Measurements from ENCODE around the gene YIF1B.

YIF1B gene

DNA sequence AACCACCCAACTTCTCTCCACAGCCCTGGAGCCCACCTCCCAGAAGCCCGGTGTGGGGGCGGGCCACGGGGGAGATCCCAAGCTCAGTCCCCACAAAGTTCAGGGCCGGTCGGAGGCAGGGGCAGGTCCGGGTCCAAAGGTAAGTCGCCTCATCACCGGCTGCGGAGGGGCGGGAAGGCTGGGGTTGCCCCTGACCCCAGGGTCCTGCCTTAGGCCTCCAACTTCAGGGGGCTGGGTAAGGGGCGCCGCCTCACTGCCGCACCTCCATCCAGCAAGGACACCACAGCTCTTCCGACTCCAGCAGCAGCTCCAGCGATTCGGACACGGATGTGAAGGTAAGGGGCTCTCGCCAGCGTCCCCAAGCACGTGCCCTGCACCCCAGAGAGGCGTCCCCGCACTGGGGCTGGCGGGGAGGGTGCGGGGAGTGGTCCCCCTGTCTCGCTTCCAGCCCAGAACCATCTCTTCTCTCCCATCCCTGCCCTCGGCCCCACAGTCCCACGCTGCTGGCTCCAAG, 11.3 kb downstream of the YIF1B start:
- DNase-seq, result no peak

DNA sequence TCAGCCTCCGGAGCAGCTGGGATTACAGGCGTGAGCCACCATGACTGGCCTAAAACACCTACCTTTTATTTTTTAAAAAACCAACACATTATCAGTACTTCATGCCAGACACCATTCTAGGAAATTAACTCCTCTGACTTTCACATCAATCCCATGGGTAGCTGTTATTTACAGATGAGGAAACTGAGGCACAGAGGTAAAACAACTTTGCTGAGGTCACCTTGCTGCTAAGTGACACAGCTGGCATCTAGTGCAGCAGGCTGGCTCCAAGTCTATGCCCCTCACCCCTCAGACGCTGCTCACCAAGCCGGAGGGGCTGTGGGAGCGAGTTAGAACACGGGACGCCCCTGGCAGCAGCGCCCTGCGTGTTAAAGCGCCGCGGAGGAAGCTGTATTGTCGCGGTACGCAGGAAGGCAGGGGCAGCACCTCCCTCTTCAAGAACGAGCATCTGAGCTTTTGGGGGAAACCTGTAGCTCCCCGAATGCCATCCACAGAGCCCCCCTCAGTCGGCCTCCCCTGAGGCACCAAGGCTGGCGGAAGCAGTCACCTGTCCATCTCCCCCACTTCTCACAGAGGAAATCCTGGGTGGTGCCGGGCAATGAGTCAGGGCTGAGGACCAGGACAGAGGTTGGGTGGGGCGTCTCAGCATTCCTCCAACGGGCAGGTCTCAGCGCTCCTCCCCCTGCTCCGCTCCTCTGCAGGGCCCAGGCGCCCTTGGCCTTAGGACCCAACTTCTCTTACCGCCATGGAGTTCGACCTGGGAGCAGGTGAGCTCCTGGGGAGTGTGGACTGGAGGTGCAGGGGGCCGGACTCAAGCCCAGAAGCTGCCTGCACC, 12.0 kb downstream of the YIF1B start, which contains the start of gene C19orf33:
C19orf33 (plus strand) TSS at position 735 of the 835 bp plus-strand sequence; CDS start at position 746, 11 bp downstream.
- peak; percentile 75 for DNase-seq

DNA sequence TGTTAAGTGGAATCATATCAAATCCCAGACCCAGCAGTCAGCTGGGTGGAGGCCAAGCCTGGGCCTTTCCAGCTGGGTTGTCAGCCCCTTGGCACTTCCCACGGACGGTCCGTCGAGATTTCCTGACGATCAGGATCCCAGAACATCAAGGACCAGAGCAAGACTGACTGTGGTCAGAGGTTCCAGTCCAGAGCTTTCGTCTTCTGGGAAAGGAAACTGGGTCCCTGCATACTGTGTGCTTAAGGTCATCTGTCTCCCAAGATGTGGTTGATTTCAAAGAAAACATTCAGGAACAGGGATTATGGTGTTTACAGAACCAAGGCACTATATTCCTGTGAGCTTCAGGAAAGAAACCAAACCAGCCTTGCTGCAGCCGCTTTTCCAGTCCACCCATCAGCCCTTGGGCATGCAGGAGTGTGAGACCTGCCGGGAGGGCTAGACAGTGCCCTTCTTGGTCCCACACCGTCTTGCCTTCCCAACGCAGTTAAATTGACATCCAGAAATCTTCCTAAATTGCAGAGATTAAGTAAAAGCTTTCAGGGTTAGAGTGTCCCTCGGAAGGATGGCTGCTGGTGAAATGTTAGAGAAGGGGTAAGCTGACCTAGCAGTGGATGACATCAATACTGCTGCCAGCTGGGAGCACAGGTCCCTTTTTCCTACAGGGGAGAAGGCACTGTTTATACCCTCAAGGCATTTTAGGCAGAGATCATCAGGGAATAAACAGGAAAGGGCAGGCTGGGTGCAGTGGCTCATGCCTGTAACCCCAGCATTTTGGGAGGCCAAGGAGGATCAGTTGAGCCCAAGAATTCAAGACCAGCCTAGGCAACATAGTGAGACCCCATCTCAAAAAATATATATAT, 16.7 kb downstream of the YIF1B start:
- DNase-seq, result no peak

DNA sequence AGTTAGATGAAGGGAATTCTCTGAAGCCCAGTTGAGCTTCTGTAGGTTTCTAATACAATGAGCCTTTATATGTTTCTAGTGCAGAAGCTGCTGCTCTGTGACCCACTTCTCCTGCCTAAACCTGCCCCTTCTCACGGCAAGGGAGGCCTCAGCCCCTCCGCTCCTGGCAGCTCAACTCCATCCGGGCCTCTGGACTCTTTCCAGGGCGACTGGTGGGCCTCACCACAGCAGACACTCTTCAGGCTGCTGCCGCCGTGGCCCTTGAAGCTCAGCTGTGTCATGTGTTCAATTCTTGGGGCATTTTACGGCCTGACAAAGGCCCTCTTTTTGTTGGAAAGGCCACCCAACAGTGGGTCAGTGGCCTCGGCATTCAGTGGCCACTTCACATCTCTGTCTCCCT, 21.7 kb downstream of the YIF1B start:
- DNase-seq, result no peak

DNA sequence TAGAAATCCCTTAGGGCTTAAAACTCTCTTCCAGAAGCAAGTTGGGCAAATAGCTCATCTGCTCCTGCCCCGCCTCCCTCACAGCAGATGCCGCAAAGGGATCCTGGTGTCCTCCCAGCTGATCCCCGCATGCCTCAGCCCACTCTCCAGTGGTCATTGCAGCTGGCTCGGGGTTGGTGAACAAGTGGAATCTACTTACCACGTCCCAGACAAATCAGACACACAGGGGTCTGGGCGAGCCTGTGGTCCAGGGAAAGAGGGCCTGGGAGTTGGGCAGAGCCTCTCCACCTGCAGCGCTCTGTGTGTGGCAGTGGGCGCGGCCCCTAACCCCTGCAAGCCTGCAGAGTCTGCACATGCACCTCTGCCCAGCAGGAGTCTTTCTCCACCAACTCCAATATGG, 22.5 kb downstream of the YIF1B start:
- DNase-seq, result no peak

DNA sequence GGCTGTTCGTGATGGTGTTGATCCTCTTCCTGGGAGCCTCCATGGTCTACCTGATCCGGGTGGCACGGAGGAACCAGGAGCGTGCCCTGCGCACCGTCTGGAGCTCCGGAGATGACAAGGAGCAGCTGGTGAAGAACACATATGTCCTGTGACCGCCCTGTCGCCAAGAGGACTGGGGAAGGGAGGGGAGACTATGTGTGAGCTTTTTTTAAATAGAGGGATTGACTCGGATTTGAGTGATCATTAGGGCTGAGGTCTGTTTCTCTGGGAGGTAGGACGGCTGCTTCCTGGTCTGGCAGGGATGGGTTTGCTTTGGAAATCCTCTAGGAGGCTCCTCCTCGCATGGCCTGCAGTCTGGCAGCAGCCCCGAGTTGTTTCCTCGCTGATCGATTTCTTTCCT, 23.9 kb downstream of the YIF1B start:
- no peak for DNase-seq

GRCh38 chr19:38290631-38291147, 25.1 kb downstream of the YIF1B start:
- peak; percentile 64 for DNase-seq

DNA sequence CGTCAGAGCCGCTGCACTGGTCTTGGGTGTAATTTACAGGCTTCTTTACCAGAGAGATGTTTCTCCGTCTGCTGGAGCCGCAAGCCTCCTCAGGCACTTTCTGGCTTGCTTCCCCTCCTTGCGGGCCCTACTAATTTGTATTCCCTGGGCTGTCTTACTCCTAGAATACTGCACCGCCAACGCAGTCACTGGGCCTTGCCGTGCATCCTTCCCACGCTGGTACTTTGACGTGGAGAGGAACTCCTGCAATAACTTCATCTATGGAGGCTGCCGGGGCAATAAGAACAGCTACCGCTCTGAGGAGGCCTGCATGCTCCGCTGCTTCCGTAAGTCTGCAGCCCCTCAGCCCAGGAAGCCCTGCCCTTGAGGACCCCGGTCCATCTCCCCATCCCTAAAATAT, 25.8 kb downstream of the YIF1B start:
- DNase-seq, result no peak

DNA sequence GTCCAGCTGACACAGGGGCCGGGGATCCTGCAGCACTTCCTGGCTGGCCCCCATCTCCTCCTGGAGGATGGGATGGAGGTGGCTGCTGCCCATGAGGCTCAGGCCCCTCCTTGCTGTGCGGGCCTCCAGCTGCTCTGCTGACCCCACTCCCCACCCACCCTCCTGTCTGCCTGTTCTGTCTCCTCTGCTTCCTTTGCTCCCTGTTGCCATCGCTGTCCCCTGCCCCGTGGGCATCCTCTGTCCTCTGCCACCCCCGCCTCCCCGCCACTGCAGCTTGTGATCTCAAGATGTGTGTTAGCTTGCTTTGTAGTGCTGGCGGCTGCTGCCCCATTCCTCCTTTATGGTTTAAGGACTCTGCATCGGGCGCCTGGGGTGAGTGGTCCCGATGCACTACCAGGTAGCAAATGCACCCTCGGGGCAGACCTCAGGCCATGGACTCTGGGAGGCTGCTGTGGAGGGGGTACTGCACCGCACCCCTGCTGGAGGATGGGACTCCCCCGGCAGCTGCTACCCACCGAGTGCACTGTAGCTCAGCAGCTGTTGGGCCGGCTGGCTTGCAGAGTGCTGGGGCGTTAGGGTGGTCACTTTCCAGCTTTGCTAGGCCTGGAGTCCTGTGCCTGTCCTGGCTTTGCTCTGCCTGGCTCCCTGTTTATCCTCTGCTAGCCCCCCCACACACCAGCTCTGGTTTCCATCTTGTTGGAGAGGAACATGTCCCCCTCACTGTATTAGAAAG, 27.5 kb downstream of the YIF1B start:
- DNase-seq, result no peak

DNA sequence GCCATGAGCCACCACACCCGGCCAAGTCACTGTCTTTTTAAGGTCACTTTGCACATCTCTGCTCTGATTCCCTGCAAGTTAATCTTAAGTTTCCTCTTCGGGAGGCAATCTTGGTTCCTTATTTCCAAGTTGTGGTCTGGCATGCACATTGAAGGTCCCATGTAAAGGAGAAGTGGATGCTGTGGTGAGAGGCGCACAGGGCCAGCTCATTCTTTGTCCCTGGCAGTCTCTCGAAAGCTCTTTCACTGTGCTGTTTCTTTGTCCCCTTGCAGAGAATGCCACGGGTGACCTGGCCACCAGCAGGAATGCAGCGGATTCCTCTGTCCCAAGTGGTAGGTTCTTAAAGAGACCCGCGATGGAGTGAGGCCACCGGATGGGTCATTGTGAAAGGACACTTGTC, 28.1 kb downstream of the YIF1B start:
- DNase-seq, result peak; percentile 51

GRCh38 chr19:38285567-38285966, 30.2 kb downstream of the YIF1B start:
- DNase-seq, result no peak

- DNase-seq, result peak; percentile 41
Observed at GRCh38 chr19:38284422-38284821, 31.3 kb downstream of the YIF1B start.

- DNase-seq, result no peak
Observed at GRCh38 chr19:38283271-38283670, 32.5 kb downstream of the YIF1B start.

DNA sequence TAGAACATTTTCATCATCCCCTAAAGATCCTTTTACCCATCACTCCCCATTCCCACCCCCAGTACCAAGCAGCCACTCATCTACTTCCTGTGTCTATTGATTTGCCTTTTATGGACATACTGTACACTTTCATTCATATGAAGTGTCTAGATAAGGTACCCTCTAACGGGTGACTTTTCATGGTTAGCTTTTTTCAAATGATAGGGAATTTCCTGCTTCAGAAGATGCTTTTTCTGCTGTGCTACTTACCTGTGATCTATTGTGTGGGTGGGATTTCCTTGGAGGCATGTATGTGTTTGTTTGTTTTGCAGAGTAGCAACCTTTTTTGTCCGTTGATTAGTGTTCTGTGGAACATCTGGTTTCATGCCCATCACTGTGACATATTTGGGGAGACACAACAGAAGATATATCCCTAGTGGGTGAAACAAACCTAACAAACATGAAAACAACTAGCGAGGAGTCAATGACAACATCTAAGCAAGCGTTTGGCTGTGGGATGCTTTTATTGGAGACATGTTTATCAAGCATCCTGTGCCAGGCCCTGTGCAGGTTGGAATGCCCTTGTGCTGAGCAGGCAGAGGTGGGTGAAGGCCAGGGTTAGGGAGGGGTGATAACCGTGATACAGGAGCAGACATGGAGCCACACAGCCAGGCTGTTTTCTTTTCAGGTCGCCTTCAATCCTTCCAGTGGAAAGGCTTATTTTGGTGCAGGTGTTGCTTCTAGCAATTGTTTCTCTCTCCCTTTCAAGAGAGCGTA, 33.8 kb downstream of the YIF1B start:
- peak; percentile 76 for DNase-seq

GRCh38 chr19:38280030-38280921, 35.5 kb downstream of the YIF1B start:
- DNase-seq, result no peak

DNA sequence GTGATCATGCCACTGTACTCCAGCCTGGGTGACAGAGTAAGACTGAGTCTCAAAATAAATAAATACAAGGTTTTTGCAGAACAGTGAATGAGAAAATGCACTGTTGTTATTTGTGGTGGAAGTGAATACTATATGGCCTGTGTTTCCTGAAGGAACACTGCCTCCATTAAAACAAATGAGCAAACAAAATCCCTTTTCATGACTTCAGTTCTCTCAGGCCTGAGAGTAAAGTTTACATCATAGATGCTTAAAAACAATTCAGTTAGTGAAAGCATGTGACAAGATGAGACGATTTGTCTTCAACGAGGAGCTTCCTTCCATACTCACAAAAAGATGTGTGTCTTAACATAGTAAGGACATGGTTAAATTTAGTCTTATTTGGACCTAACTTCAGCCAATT, 37.0 kb downstream of the YIF1B start:
- DNase-seq, result no peak

DNA sequence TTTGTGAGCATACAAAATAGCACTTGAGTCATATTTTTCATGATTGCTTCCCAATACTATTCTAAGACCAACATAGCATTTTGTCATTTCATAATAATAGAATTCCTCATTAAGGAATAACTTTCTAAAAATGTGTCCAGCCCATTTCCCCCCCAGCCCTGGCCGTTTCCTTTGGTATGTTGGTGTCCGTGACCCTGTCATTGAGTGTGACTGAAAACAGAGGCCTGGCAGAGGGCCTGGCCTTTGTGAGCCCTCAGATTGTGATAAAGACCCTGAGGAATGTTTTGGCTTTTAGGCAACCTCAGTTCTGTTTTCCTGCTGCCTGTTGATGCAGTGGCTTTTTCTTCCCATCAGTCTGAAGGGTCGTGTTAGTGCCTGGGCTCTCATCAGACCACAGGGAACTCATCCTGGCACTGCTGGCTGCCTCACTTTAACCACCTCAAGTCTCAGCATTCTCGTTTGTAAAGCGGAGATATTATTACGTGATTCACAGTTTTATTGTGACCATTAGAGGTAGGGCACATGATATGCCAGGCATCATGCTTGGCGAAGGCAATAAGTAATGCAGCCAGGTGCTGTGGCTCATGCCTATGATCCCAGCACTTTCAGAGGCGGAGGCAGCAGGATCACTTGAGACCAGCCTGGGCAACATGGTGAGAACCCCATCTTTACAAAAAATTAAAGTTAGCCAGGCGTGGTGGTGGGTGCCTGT, 37.6 kb downstream of the YIF1B start:
- DNase-seq, result no peak

- no peak for DNase-seq
Observed at GRCh38 chr19:38277549-38277948, 38.2 kb downstream of the YIF1B start.

- no peak for DNase-seq
Observed at GRCh38 chr19:38276942-38277517, 38.7 kb downstream of the YIF1B start.

- DNase-seq, result peak; percentile 36
Observed at GRCh38 chr19:38274739-38275138, 41.0 kb downstream of the YIF1B start.

Data from hematopoietic multipotent progenitor cell treated with erythropoietin and hydrocortisone succinate and interleukin-3 and kit ligand, for 6 days (in vitro differentiated cells).